ENCODE measurements around the gene ATAD1.
"Not testable (repeated sequence)": the region's sequence is repeated elsewhere in the genome, so short reads cannot be mapped to it uniquely, and the experiment has no call there.

Gene ATAD1

DNA sequence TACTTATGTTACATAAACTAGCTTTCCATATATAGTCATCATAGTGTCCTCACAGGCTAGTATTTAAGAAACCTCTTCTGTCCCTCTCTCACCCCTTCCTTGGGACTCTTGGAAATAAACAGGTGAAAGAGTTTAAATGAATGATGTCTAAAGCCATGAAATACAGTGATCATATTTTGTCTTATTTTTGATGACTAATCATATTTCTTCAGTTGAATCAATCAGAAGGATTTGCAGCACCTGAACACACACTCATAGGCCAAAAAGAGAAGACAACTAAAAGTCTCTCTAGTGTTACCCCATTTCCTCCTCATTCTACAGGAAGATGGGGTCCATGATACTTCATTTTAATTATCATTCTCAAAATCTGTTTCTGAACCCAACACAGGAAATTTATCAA is 8.6 kb upstream of the ATAD1 start:
- H3K4me1 ChIP-seq (ENCODE audit: control insufficient read depth in 1 of 2, insufficient read depth in 2 of 2, low read length in 2 of 2): no peaks in the 10 kb centered on the region
- no peaks in the 10 kb centered on the region for H3K27me3 ChIP-seq (ENCODE audit: low read depth, low read length)
- no peaks in the 10 kb centered on the region for H3K36me3 ChIP-seq (ENCODE audit: control insufficient read depth in 1 of 2, insufficient read depth in 2 of 2, low read length in 2 of 2)
- no peaks in the 10 kb centered on the region for H3K9me3 ChIP-seq (ENCODE audit: control insufficient read depth in 1 of 2, low read length in 2 of 2)
- H3K4me3 ChIP-seq (ENCODE audit: low read depth in 1 of 2, low read length in 2 of 2): no peak overlapping the region
- H3K27ac ChIP-seq (ENCODE audit: low read length): no peak overlapping the region

DNA sequence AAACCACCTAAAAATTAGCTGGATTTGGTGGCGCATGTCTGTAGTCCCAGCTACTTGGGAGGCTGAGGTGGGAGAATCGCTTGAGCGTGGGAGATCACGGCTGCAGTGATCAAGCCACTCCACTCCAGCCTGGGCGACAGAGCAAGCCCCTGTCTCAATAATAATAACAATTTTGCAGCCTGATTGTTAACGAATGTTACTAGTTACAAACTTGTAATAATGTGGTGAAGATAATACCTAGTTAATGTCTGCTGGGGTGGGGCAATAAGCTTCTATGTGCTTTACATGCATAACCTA is 1.2 kb upstream of the ATAD1 start:
- H3K36me3 ChIP-seq (ENCODE audit: control insufficient read depth in 1 of 2, insufficient read depth in 2 of 2, low read length in 2 of 2): no peaks in the 10 kb centered on the region
- H3K4me3 ChIP-seq (ENCODE audit: low read depth in 1 of 2, low read length in 2 of 2): peak overlapping the region in 1 of 2 donors; percentile 88
- no peaks in the 10 kb centered on the region for H3K27me3 ChIP-seq (ENCODE audit: low read depth, low read length)
- no peak overlapping the region for H3K27ac ChIP-seq (ENCODE audit: low read length)
- peaks cover 14 to 30% of the 10 kb centered on the region in 2 donors for H3K4me1 ChIP-seq (ENCODE audit: control insufficient read depth in 1 of 2, insufficient read depth in 2 of 2, low read length in 2 of 2)
- no peaks in the 10 kb centered on the region for H3K9me3 ChIP-seq (ENCODE audit: control insufficient read depth in 1 of 2, low read length in 2 of 2)

DNA sequence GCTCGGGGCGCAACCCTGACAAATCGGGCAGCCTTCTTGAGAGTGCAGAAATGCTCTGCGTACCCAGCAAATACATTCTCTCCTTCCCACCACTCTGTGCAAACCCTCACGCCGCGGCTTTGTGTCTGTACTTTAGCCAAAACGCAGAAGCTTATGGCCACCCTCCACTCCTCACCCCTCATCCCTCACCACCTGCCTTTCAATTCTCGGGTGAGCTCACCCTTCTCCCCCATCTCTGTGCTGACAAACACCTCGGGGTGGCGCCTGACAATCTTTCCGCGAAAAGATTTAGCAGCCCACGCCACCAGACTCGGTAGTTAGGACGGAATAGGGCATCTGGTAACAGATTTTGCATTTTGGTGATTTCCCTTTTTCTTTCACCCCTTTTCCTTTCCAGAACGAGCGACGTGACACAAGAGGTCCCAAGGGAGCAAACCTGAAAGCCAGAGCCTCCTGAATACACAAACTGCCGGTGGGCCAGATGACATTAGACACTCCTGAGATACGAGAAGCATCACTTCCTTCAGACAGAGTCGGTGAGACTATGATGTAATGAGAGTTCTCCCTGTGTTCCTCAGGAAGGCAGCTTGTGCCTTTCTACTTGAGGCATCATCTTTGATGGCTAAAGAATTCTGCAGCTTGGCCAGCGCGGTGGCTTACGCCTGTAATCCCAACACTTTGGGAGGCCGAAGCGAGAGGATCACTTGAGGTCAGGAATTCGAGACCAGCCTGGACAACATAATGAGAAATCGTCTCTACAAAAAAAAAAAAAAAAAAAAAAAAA is 671 bp upstream of the ATAD1 start:
- Histone ChIP-seq H3K9me3 (ENCODE audit: control insufficient read depth in 1 of 2, low read length in 2 of 2) (no peaks in the 10 kb centered on the region), H3K27me3 (ENCODE audit: low read depth, low read length) (no peaks in the 10 kb centered on the region), H3K36me3 (ENCODE audit: control insufficient read depth in 1 of 2, insufficient read depth in 2 of 2, low read length in 2 of 2) (no peaks in the 10 kb centered on the region), H3K27ac (ENCODE audit: low read length) (peak overlapping the region; percentile 92), H3K4me1 (ENCODE audit: control insufficient read depth in 1 of 2, insufficient read depth in 2 of 2, low read length in 2 of 2) (peaks cover 14 to 30% of the 10 kb centered on the region in 2 donors), H3K4me3 (ENCODE audit: low read depth in 1 of 2, low read length in 2 of 2) (peak overlapping the region; percentile 87 to 88)

GRCh38 chr10:87816898-87817608 is 973 bp downstream of the ATAD1 start:
- no peaks in the 10 kb centered on the region for H3K36me3 ChIP-seq (ENCODE audit: control insufficient read depth in 1 of 2, insufficient read depth in 2 of 2, low read length in 2 of 2)
- H3K27ac ChIP-seq (ENCODE audit: low read length): peak overlapping the region; percentile 92
- peak overlapping the region; percentile 87 to 88 for H3K4me3 ChIP-seq (ENCODE audit: low read depth in 1 of 2, low read length in 2 of 2)
- no peaks in the 10 kb centered on the region for H3K9me3 ChIP-seq (ENCODE audit: control insufficient read depth in 1 of 2, low read length in 2 of 2)
- peaks cover 14 to 30% of the 10 kb centered on the region in 2 donors for H3K4me1 ChIP-seq (ENCODE audit: control insufficient read depth in 1 of 2, insufficient read depth in 2 of 2, low read length in 2 of 2)
- no peaks in the 10 kb centered on the region for H3K27me3 ChIP-seq (ENCODE audit: low read depth, low read length)

DNA sequence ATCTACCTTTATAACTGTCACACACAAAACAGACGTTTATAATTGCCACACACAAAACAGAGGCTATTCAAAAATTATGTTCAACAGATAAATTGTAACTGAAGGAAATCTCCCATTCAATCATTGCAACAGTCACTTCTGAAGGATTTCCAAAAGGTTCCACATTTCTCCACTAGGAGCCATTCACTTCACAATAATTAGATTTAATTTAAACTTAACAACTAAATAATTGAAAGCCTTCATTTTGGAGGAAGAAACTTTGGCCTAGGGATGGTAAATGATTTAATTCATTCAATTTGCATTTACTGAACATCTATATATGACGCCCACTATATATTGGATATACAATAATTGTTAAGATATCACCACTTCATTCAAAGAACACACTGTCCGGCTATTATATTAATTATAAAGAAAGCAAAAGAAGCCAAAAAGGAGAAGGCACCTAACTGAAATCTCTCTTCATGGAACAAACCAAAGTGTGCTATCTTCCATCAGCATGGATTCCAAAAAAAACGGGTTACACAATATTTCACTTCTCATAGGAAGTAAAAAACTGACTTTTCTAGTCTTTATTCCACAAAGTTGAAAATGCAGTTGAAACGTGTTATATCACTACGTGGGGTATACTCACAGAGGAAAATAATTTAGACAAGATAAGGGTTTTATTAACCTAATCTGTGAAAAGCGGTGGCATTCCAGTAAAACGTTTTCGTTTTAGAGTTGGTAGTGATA is 1.7 kb downstream of the ATAD1 start:
- Histone ChIP-seq H3K36me3 (ENCODE audit: control insufficient read depth in 1 of 2, insufficient read depth in 2 of 2, low read length in 2 of 2) (no peaks in the 10 kb centered on the region), H3K4me3 (ENCODE audit: low read depth in 1 of 2, low read length in 2 of 2) (peak overlapping the region; percentile 87 to 88), H3K4me1 (ENCODE audit: control insufficient read depth in 1 of 2, insufficient read depth in 2 of 2, low read length in 2 of 2) (peaks cover 14 to 30% of the 10 kb centered on the region in 2 donors), H3K27ac (ENCODE audit: low read length) (peak overlapping the region; percentile 92), H3K27me3 (ENCODE audit: low read depth, low read length) (no peaks in the 10 kb centered on the region), H3K9me3 (ENCODE audit: control insufficient read depth in 1 of 2, low read length in 2 of 2) (no peaks in the 10 kb centered on the region)

GRCh38 chr10:87804939-87805569 is 13.0 kb downstream of the ATAD1 start:
- H3K9me3 ChIP-seq (ENCODE audit: control insufficient read depth in 1 of 2, low read length in 2 of 2): peaks cover 0 to 2% of the 10 kb centered on the region in 2 donors
- H3K4me1 ChIP-seq (ENCODE audit: control insufficient read depth in 1 of 2, insufficient read depth in 2 of 2, low read length in 2 of 2): no peaks in the 10 kb centered on the region
- peaks cover 3 to 18% of the 10 kb centered on the region in 2 donors for H3K36me3 ChIP-seq (ENCODE audit: control insufficient read depth in 1 of 2, insufficient read depth in 2 of 2, low read length in 2 of 2)
- no peak overlapping the region for H3K27ac ChIP-seq (ENCODE audit: low read length)
- H3K27me3 ChIP-seq (ENCODE audit: low read depth, low read length): no peaks in the 10 kb centered on the region
- no peak overlapping the region for H3K4me3 ChIP-seq (ENCODE audit: low read depth in 1 of 2, low read length in 2 of 2)

- peaks cover 3 to 13% of the 10 kb centered on the region in 2 donors for H3K36me3 ChIP-seq (ENCODE audit: control insufficient read depth in 1 of 2, insufficient read depth in 2 of 2, low read length in 2 of 2)
- no peak overlapping the region for H3K27ac ChIP-seq (ENCODE audit: low read length)
- H3K4me3 ChIP-seq (ENCODE audit: low read depth in 1 of 2, low read length in 2 of 2): no peak overlapping the region
- no peaks in the 10 kb centered on the region for H3K27me3 ChIP-seq (ENCODE audit: low read depth, low read length)
- peaks cover 0 to 2% of the 10 kb centered on the region in 2 donors for H3K9me3 ChIP-seq (ENCODE audit: control insufficient read depth in 1 of 2, low read length in 2 of 2)
- no peaks in the 10 kb centered on the region for H3K4me1 ChIP-seq (ENCODE audit: control insufficient read depth in 1 of 2, insufficient read depth in 2 of 2, low read length in 2 of 2)
Observed at GRCh38 chr10:87803831-87804230, 14.2 kb downstream of the ATAD1 start.

DNA sequence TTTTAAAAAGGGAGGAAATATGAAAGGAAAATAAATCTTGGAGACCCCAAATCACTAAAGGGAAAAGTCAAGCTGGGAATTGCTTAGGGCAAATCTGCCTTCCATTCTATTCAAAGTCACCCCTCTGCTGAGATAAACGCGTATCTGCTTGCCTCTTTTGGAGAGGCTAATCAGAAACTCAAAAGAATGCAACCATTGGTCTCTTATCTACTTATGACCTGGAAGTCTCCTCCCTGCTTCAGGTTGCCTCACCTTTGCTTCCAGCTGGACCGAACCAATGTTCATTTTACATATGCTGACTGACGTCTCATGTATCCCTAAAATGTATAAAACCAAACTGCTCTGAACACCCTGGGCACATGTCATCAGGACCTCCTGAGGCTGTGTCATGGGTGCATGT is 14.7 kb downstream of the ATAD1 start:
- Histone ChIP-seq H3K9me3 (ENCODE audit: control insufficient read depth in 1 of 2, low read length in 2 of 2) (peaks cover 0 to 2% of the 10 kb centered on the region in 2 donors), H3K36me3 (ENCODE audit: control insufficient read depth in 1 of 2, insufficient read depth in 2 of 2, low read length in 2 of 2) (peaks cover 3 to 12% of the 10 kb centered on the region in 2 donors), H3K4me1 (ENCODE audit: control insufficient read depth in 1 of 2, insufficient read depth in 2 of 2, low read length in 2 of 2) (no peaks in the 10 kb centered on the region), H3K27me3 (ENCODE audit: low read depth, low read length) (no peaks in the 10 kb centered on the region), H3K27ac (ENCODE audit: low read length) (no peak overlapping the region), H3K4me3 (ENCODE audit: low read depth in 1 of 2, low read length in 2 of 2) (no peak overlapping the region)

- not testable (repeated sequence) for H3K4me1 ChIP-seq (ENCODE audit: control insufficient read depth in 1 of 2, insufficient read depth in 2 of 2, low read length in 2 of 2); H3K27ac ChIP-seq (ENCODE audit: low read length); H3K4me3 ChIP-seq (ENCODE audit: low read depth in 1 of 2, low read length in 2 of 2); H3K9me3 ChIP-seq (ENCODE audit: control insufficient read depth in 1 of 2, low read length in 2 of 2); H3K27me3 ChIP-seq (ENCODE audit: low read depth, low read length)
- H3K36me3 ChIP-seq (ENCODE audit: control insufficient read depth in 1 of 2, insufficient read depth in 2 of 2, low read length in 2 of 2): peaks cover 0 to 12% of the 10 kb centered on the region in 2 donors
Observed at GRCh38 chr10:87801813-87802435, 16.1 kb downstream of the ATAD1 start.

DNA sequence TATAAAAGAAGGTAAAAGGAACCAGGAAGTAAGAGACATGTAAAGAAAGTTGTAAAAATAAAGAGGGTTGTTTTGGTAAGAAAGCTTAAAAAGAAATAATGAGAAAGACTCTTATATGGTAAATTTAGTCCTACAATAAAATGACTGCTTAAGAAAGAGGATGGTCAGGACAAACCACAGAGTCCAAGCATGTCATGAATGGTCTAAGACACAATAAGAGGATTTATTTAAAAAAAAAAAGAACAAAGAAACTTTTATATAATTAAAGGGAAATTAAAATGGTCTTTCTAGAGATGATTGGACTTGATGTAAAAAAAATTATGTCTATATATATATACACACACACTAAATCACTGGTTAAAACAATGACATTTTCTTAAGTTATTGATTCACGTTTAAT is 18.2 kb downstream of the ATAD1 start:
- H3K36me3 ChIP-seq (ENCODE audit: control insufficient read depth in 1 of 2, insufficient read depth in 2 of 2, low read length in 2 of 2): peaks cover 0 to 12% of the 10 kb centered on the region in 2 donors
- H3K4me1 ChIP-seq (ENCODE audit: control insufficient read depth in 1 of 2, insufficient read depth in 2 of 2, low read length in 2 of 2): no peaks in the 10 kb centered on the region
- H3K4me3 ChIP-seq (ENCODE audit: low read depth in 1 of 2, low read length in 2 of 2): no peak overlapping the region
- H3K27ac ChIP-seq (ENCODE audit: low read length): no peak overlapping the region
- H3K9me3 ChIP-seq (ENCODE audit: control insufficient read depth in 1 of 2, low read length in 2 of 2): peaks cover 0 to 2% of the 10 kb centered on the region in 2 donors
- no peaks in the 10 kb centered on the region for H3K27me3 ChIP-seq (ENCODE audit: low read depth, low read length)
